Adrenal gland (tissue), 12 donors: ENCODE data around the gene CDS1. TPM values are rescaled to one million over a fixed set of nuclear protein-coding genes. Genes with fewer than 3 reads are reported as not detected.

Source experiments
- DNase-seq, 7 donors: peaks; one replicate each; pipeline ENCODE4 v3.0.0-alpha.2; 2019 to 2020
- H3K27ac ChIP-seq, 5 donors: fragments of 200-600 bp; sonication (generic) in 4 of 5; 1 replicate in 3 of 5; 2 replicates in 2 of 5; pipeline versions ENCODE4 v1.5.1 to v1.8.0; 2016 to 2020; ENCODE audit warnings: mild to moderate bottlenecking in 1 of 5
- H3K27me3 ChIP-seq: fragments of 200-600 bp; 2 replicates; pipeline ENCODE4 v1.8.0; 2021
- H3K36me3 ChIP-seq, 2 donors: fragments of 200-600 bp; replicated peaks in 1 of 2; 1 replicate in 1 of 2; 2 replicates in 1 of 2; pipeline versions ENCODE4 v1.5.1 to v1.8.0; 2018 to 2022
- H3K4me1 ChIP-seq, 2 donors: fragments of 200-600 bp; replicated peaks in 1 of 2; 1 replicate in 1 of 2; 2 replicates in 1 of 2; pipeline versions ENCODE4 v1.5.1 to v1.8.0; 2018 to 2021
- H3K4me3 ChIP-seq, 4 donors: fragments of 200-600 bp; sonication (generic) in 3 of 4; one replicate each; pipeline ENCODE4 v1.5.1; 2016 to 2018
- H3K9me3 ChIP-seq, 3 donors: fragments of 200-600 bp; sonication (generic) in 1 of 3; replicated peaks in 1 of 3; 1 replicate in 2 of 3; 2 replicates in 1 of 3; pipeline versions ENCODE4 v1.5.1 to v1.8.0; 2016 to 2021
- CTCF ChIP-seq, 6 experiments: fragments of 450-650 bp in 4 of 6; fragments of 200-600 bp in 2 of 6; sonication (generic) in 1 of 6; IDR thresholded peaks; 1 replicate in 5 of 6; 2 replicates in 1 of 6; pipeline versions ENCODE4 v1.5.1 to v1.8.0; 2016 to 2021; ENCODE audit warnings: antibody characterized with exemption in 6 of 6, mild to moderate bottlenecking in 2 of 6, moderate library complexity in 1 of 6
- POLR2A ChIP-seq, 2 donors: fragments of 450-650 bp; IDR thresholded peaks; one replicate each; pipeline ENCODE4 v1.6.1; 2017; ENCODE audit warnings: antibody characterized with exemption in 2 of 2, mild to moderate bottlenecking in 2 of 2, moderate library complexity in 1 of 2
- WGBS, 4 donors: extraction: QIAGEN DNeasy Blood & Tissue Kit in 2 of 4; methylation state at CpG; one replicate each; pipeline versions ENCODE4 v1.1.5 to v1.1.7; 2013 to 2017; 5-methylcytosine and 5-hydroxymethylcytosine counted together
- intact Hi-C, 2 donors: fragments of 100-400 bp; cut with DNase I; formaldehyde crosslinking; loops; one replicate each; pipeline versions ENCODE4 v1.14.1 to v1.15.0; 2022 to 2023
- polyA plus RNA-seq, 3 donors: library from polyadenylated mRNA; stranded (reverse); fragments of 200-250 nt in 2 of 3; fragments of 350-450 nt in 1 of 3; fragmentation: Illumina TruSeq in 1 of 3; extraction: RNeasy Lipid Tissue Mini Kit (QIAGEN cat#74804) in 1 of 3; gene quantifications; one replicate each; pipeline ENCODE4 v1.2.3, GENCODE V29; 2013 to 2014
- total RNA-seq, 9 donors: library from RNA; depleted of rRNA in 4 of 9; stranded (reverse); fragments of >200 nt in 4 of 9; fragments of 120-200 nt in 1 of 9; fragmentation: NEBNext Ultra II Directional in 1 of 9; extraction: Animal tissue kit (Norgen Biotek cat#: 25700) in 1 of 9; gene quantifications; one replicate each; pipeline versions ENCODE4 v1.1.0 to v1.2.4, GENCODE V29; 2013 to 2023
- donor health status: healthy with polysubstance abuse.
- donor health status: Bipolar disorder and iron deficiency.
- donor health status: DM: yes; HTN: yes; CAD: no.
- donor health status: DM: no; HTN: no; CAD: no.
- donor health status: DM: no; HTN: no; CAD: no.
- donor health status: DM: yes; HTN: yes; CAD: no.

CDS1 gene
- total and polyA plus RNA-seq, 12 donors, result 2.6 to 17.8 (median 9.0) TPM

GRCh38 chr4:84648863-84649647, 66.1 kb downstream of the CDS1 start:
- TF ChIP-seq CTCF (IDR thresholded peaks at IDR 0.05) (no peak), POLR2A (IDR thresholded peaks at IDR 0.05) (no peak)
- Histone ChIP-seq H3K36me3 (no peaks in the 10 kb centered on the region), H3K9me3 (no peaks in the 10 kb centered on the region), H3K4me3 (no peak overlapping the region), H3K27ac (no peak overlapping the region), H3K27me3 (no peaks in the 10 kb centered on the region), H3K4me1 (peaks cover 8 to 12% of the 10 kb centered on the region in 2 donors)
- no peak for DNase-seq
- intact Hi-C loops, result no loop called here
- 64 to 75% (median 72%) methylated on average over 10 of the region's 10 CpGs for WGBS, 4 donors

GRCh38 chr4:84651499-84651898, 68.6 kb downstream of the CDS1 start:
- WGBS, 4 donors, result 75 to 100% (median 94%) methylated on average over 1 of the region's 1 CpG
- no peak for TF ChIP-seq POLR2A (IDR thresholded peaks at IDR 0.05)
- TF ChIP-seq CTCF (IDR thresholded peaks at IDR 0.05), result no peak
- Histone ChIP-seq H3K9me3 (no peaks in the 10 kb centered on the region), H3K36me3 (no peaks in the 10 kb centered on the region), H3K4me3 (no peak overlapping the region), H3K27ac (no peak overlapping the region), H3K4me1 (peaks cover 8 to 12% of the 10 kb centered on the region in 2 donors), H3K27me3 (no peaks in the 10 kb centered on the region)
- DNase-seq, result no peak
- intact Hi-C loops, result no loop called here

DNA sequence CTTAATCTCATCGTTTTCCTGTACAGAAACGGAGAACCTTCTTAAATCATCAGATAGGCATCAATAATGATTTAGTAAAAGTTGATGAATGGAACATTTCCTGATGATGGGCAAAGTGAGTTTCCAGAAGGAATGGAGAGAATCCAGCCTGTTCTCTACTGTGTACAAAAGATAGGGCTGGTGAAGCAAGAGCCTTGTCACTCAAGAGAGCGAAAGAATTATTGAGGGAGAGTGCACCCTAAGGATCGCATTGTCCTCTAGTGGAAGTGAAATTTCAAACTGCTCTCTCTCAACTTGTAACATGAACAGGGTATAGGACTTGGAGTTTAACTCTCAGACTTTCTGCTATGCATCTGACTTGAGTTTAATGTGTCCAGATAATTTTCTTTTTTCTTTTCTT, 69.6 kb downstream of the CDS1 start:
- 87 to 93% (median 90%) methylated on average over 4 of the region's 4 CpGs for WGBS, 4 donors
- no peak for DNase-seq
- H3K27ac ChIP-seq, result no peak overlapping the region

DNA sequence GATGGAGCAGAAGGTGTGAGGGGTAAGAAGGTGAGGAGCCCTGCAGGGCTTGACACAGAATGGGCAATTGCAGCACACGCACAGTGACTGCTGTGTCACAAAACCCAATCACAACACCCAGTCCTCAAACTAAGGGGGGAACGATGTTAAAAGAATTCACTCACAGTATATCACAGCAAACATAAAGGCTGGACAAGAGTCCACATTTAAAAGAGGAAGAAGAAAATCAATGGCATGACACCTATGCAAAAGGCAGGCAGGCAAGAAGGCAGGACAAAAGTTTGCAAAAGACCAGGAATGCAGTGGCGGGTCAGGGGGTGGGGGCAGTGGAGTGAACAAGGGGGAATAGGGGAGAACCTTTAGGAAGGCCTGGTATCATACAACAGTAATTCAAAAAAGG, 77.7 kb downstream of the CDS1 start:
- H3K9me3 ChIP-seq, result no peaks in the 10 kb centered on the region
- H3K4me3 ChIP-seq, result no peak overlapping the region
- intact Hi-C loops, result no loop called here
- H3K27ac ChIP-seq, result no peak overlapping the region
- no peak for DNase-seq
- H3K36me3 ChIP-seq, result no peaks in the 10 kb centered on the region
- no peak for TF ChIP-seq CTCF (IDR thresholded peaks at IDR 0.05)
- no peak for TF ChIP-seq POLR2A (IDR thresholded peaks at IDR 0.05)
- no peaks in the 10 kb centered on the region for H3K27me3 ChIP-seq
- WGBS, 4 donors, result 90 to 97% (median 95%) methylated on average over 3 of the region's 3 CpGs
- H3K4me1 ChIP-seq, result peaks cover 5 to 11% of the 10 kb centered on the region in 2 donors

More for the DNA sequence above, 69.6 kb downstream of the CDS1 start:
- Histone ChIP-seq H3K27me3 (no peaks in the 10 kb centered on the region), H3K4me1 (peaks cover 8 to 12% of the 10 kb centered on the region in 2 donors), H3K36me3 (no peaks in the 10 kb centered on the region), H3K4me3 (no peak overlapping the region), H3K9me3 (no peaks in the 10 kb centered on the region)
- TF ChIP-seq POLR2A (IDR thresholded peaks at IDR 0.05) (no peak), CTCF (IDR thresholded peaks at IDR 0.05) (no peak)
- intact Hi-C loops, result no loop called here
